ENCODE data around the gene LIMK2.
"Not testable (repeated sequence)": the region's sequence is repeated elsewhere in the genome, so short reads cannot be mapped to it uniquely, and the experiment has no call there.

The LIMK2 gene

GRCh38 chr22:31212783-31213629 lies 908 bp downstream of the LIMK2 start:
- DNase-seq, result no peak

- DNase-seq, result no peak
Observed at GRCh38 chr22:31215018-31215535, 3.0 kb downstream of the LIMK2 start.

- DNase-seq, result no peak
Observed at GRCh38 chr22:31218565-31219262, 6.6 kb downstream of the LIMK2 start.

- DNase-seq, result no peak
Observed at GRCh38 chr22:31221084-31221483, 9.0 kb downstream of the LIMK2 start.

- DNase-seq, result no peak
Observed at GRCh38 chr22:31222736-31223135, 10.6 kb downstream of the LIMK2 start.

GRCh38 chr22:31223786-31224191 lies 11.7 kb downstream of the LIMK2 start:
- DNase-seq, result no peak

- DNase-seq, result not testable (repeated sequence)
Observed at GRCh38 chr22:31224691-31225090, 12.6 kb downstream of the LIMK2 start.

GRCh38 chr22:31227186-31227585 lies 15.1 kb downstream of the LIMK2 start:
- no peak for DNase-seq

GRCh38 chr22:31229402-31230079 lies 17.4 kb downstream of the LIMK2 start:
- DNase-seq, result peak in 1 of 2 donors; percentile 63

- DNase-seq, result no peak
Observed at GRCh38 chr22:31230155-31230870, 18.2 kb downstream of the LIMK2 start.

- DNase-seq, result peak in 1 of 2 donors; percentile 88
Observed at GRCh38 chr22:31230871-31231621, 18.9 kb downstream of the LIMK2 start.

GRCh38 chr22:31233001-31233400 lies 20.9 kb downstream of the LIMK2 start:
- DNase-seq, result peak in 1 of 2 donors; percentile 83

- DNase-seq, result peak in 1 of 2 donors; percentile 50
Observed at GRCh38 chr22:31235081-31235480, 23.0 kb downstream of the LIMK2 start.

GRCh38 chr22:31236044-31236443 lies 23.9 kb downstream of the LIMK2 start:
- DNase-seq, result not testable (repeated sequence)

GRCh38 chr22:31238057-31238456 lies 26.0 kb downstream of the LIMK2 start:
- no peak for DNase-seq

GRCh38 chr22:31239771-31240370 lies 27.8 kb downstream of the LIMK2 start:
- DNase-seq, result no peak

- DNase-seq, result no peak
Observed at GRCh38 chr22:31241200-31241599, 29.1 kb downstream of the LIMK2 start.

GRCh38 chr22:31241936-31242335 lies 29.8 kb downstream of the LIMK2 start:
- DNase-seq, result no peak

- DNase-seq, result no peak
Observed at GRCh38 chr22:31243339-31244045, 31.4 kb downstream of the LIMK2 start.

- DNase-seq, result no peak
Observed at GRCh38 chr22:31244046-31244942, 32.2 kb downstream of the LIMK2 start.

All from bone marrow (tissue), 2 donors.